CD4-positive, alpha-beta memory T cell (primary cell): Measurements from ENCODE around the gene LAMB1. TPM values are rescaled to one million over a fixed set of nuclear protein-coding genes. Genes with fewer than 3 reads are reported as not detected.
"Not testable (repeated sequence)": the region's sequence is repeated elsewhere in the genome, so short reads cannot be mapped to it uniquely, and the experiment has no call there.

Experiments
- CTCF ChIA-PET: fragments of 350-600 bp; sonication (Branson Sonifier 250); formaldehyde crosslinking; loops from one replicate; lab custom pipeline; 2021; ENCODE audit warnings: inconsistent platforms; ENCODE audit not compliant: partially characterized antibody; lab: Charles Lee
- POLR2A ChIA-PET: fragments of 350-600 bp; sonication (Branson Sonifier 250); formaldehyde crosslinking; loops from one replicate; lab custom pipeline; 2021; ENCODE audit not compliant: partially characterized antibody; lab: Charles Lee
- DNase-seq, 5 donors: peaks; one replicate each; pipeline versions ENCODE4 v3.0.0 to v3.0.0-alpha.2; 2020 to 2022; ENCODE audit warnings: mixed read lengths in 1 of 5
- H3K27ac ChIP-seq: one replicate; pipeline ENCODE4 v1.7.0; 2013; ENCODE audit warnings: low read depth, low read length
- H3K27me3 ChIP-seq: 2 replicates; pipeline ENCODE4 v1.7.0; 2013; ENCODE audit warnings: mild to moderate bottlenecking, low read length, moderate library complexity; ENCODE audit not compliant: insufficient read depth
- H3K36me3 ChIP-seq: 2 replicates; pipeline ENCODE4 v1.7.0; 2013; ENCODE audit warnings: mild to moderate bottlenecking, low read length, moderate library complexity; ENCODE audit not compliant: insufficient read depth
- H3K4me1 ChIP-seq: 2 replicates; pipeline ENCODE4 v1.7.0; 2013; ENCODE audit warnings: mild to moderate bottlenecking, low read length, moderate library complexity; ENCODE audit not compliant: insufficient read depth
- H3K4me3 ChIP-seq, 2 donors: one replicate each; pipeline ENCODE4 v1.7.0; 2013; ENCODE audit warnings: low read length in 2 of 2, mild to moderate bottlenecking in 1 of 2
- H3K9me3 ChIP-seq, 2 donors: one replicate each; pipeline ENCODE4 v1.7.0; 2013; ENCODE audit warnings: low read length in 2 of 2, control low read depth in 1 of 2; ENCODE audit not compliant: control insufficient read depth in 1 of 2
- H3K27ac Mint-ChIP-seq, 7 donors: one replicate each; pipeline ENCODE4 v1.8.0; 2020 to 2021; ENCODE audit warnings: mixed read lengths in 7 of 7, mild to moderate bottlenecking in 6 of 7, inconsistent platforms in 3 of 7, moderate library complexity in 3 of 7
- H3K27me3 Mint-ChIP-seq, 2 donors: one replicate each; pipeline ENCODE4 v1.8.0; 2020 to 2021; ENCODE audit warnings: mixed read lengths in 2 of 2
- H3K36me3 Mint-ChIP-seq, 2 donors: one replicate each; pipeline ENCODE4 v1.8.0; 2020 to 2021; ENCODE audit warnings: mixed read lengths in 2 of 2, inconsistent platforms in 1 of 2, mild to moderate bottlenecking in 1 of 2
- H3K4me1 Mint-ChIP-seq, 4 donors: one replicate each; pipeline ENCODE4 v1.8.0; 2020 to 2021; ENCODE audit warnings: mixed read lengths in 4 of 4, mild to moderate bottlenecking in 1 of 4
- H3K4me3 Mint-ChIP-seq, 8 donors: one replicate each; pipeline ENCODE4 v1.8.0; 2020 to 2021; ENCODE audit warnings: mixed read lengths in 8 of 8, mild to moderate bottlenecking in 7 of 8, moderate library complexity in 6 of 8, inconsistent platforms in 3 of 8
- H3K9me3 Mint-ChIP-seq, 8 donors: one replicate each; pipeline ENCODE4 v1.8.0; 2020 to 2021; ENCODE audit warnings: mixed read lengths in 8 of 8, mild to moderate bottlenecking in 5 of 8, inconsistent platforms in 3 of 8, moderate library complexity in 1 of 8
- intact Hi-C: fragments of 100-400 bp; cut with micrococcal nuclease; formaldehyde crosslinking; loops from one replicate; pipeline ENCODE4 v1.15.1; 2023
- polyA plus RNA-seq, 2 donors: library from polyadenylated mRNA; unstranded; fragments of 300-500 nt; fragmentation: Illumina TruSeq; gene quantifications; one replicate each; pipeline ENCODE4 v1.2.3, GENCODE V29; 2021
- total RNA-seq, 2 experiments: library from RNA; stranded (reverse); gene quantifications; one replicate each; pipeline ENCODE4 v1.2.3, GENCODE V29; 2021

The LAMB1 gene
- total and polyA plus RNA-seq, 4 experiments from 2014 or later: 0.95 TPM; not detected in 3

GRCh38 chr7:108044345-108044744 lies 41.4 kb upstream of the LAMB1 start:
- no peak overlapping the region for H3K4me3 Mint-ChIP-seq
- no peak for DNase-seq
- no peaks in the 10 kb centered on the region for H3K27me3 ChIP-seq
- no peak overlapping the region for H3K4me3 ChIP-seq
- no peaks in the 10 kb centered on the region for H3K36me3 ChIP-seq
- H3K9me3 ChIP-seq: no peaks in the 10 kb centered on the region
- H3K27ac Mint-ChIP-seq: peak overlapping the region in 1 of 7 donors; percentile 37
- no peaks in the 10 kb centered on the region for H3K36me3 Mint-ChIP-seq
- H3K4me1 Mint-ChIP-seq: peaks cover 0 to 4% (median 3%) of the 10 kb centered on the region in 4 donors
- H3K9me3 Mint-ChIP-seq: no peaks in the 10 kb centered on the region
- POLR2A ChIA-PET: no interaction called here
- intact Hi-C loops: no loop called here
- H3K4me1 ChIP-seq: no peaks in the 10 kb centered on the region
- peaks cover 4 to 12% of the 10 kb centered on the region in 2 donors for H3K27me3 Mint-ChIP-seq
- H3K27ac ChIP-seq: no peak overlapping the region
- CTCF ChIA-PET: no interaction called here

DNA sequence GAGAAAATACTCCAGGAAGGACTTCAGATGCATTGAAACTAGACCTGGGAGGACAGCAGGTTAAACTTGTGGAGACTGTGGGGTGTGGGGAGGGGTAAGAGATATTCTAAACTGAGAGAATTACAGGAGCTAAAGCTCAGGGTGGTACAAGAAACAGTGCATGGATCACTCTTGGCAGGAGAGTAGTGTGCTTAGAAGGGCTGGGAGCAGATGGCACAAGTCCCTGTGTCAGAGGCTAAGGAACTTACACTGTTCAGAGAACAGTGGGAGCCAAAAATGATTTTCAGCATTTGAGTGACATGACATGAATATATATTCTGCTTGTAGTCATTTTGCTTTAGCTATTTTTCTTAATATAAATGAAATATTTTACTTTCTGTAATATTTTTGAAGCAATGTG lies 36.0 kb upstream of the LAMB1 start:
- POLR2A ChIA-PET: no interaction called here

GRCh38 chr7:108037741-108038140 lies 34.8 kb upstream of the LAMB1 start:
- H3K4me1 Mint-ChIP-seq: no peaks in the 10 kb centered on the region
- H3K9me3 Mint-ChIP-seq: no peaks in the 10 kb centered on the region
- peaks cover 5 to 14% of the 10 kb centered on the region in 2 donors for H3K27me3 Mint-ChIP-seq
- intact Hi-C loops: no loop called here
- H3K4me3 Mint-ChIP-seq: no peak overlapping the region
- Histone ChIP-seq H3K36me3 (no peaks in the 10 kb centered on the region), H3K27ac (no peak overlapping the region), H3K4me1 (no peaks in the 10 kb centered on the region), H3K27me3 (no peaks in the 10 kb centered on the region), H3K4me3 (no peak overlapping the region), H3K9me3 (no peaks in the 10 kb centered on the region)
- DNase-seq: no peak
- ChIA-PET POLR2A (no interaction called here), CTCF (no interaction called here)
- no peaks in the 10 kb centered on the region for H3K36me3 Mint-ChIP-seq
- H3K27ac Mint-ChIP-seq: no peak overlapping the region

More for the DNA sequence above, 36.0 kb upstream of the LAMB1 start:
- Mint-ChIP-seq H3K27ac (no peak overlapping the region), H3K9me3 (no peaks in the 10 kb centered on the region), H3K4me3 (no peak overlapping the region), H3K4me1 (no peaks in the 10 kb centered on the region), H3K36me3 (no peaks in the 10 kb centered on the region), H3K27me3 (peaks cover 5 to 14% of the 10 kb centered on the region in 2 donors)
- no peak overlapping the region for H3K27ac ChIP-seq
- CTCF ChIA-PET: no interaction called here
- H3K4me1 ChIP-seq: no peaks in the 10 kb centered on the region
- H3K9me3 ChIP-seq: no peaks in the 10 kb centered on the region
- intact Hi-C loops: no loop called here
- DNase-seq: no peak
- no peaks in the 10 kb centered on the region for H3K36me3 ChIP-seq
- H3K27me3 ChIP-seq: no peaks in the 10 kb centered on the region
- H3K4me3 ChIP-seq: no peak overlapping the region

GRCh38 chr7:108037140-108037539 lies 34.2 kb upstream of the LAMB1 start:
- no peaks in the 10 kb centered on the region for H3K36me3 Mint-ChIP-seq
- no peaks in the 10 kb centered on the region for H3K36me3 ChIP-seq
- CTCF ChIA-PET: no interaction called here
- no peak overlapping the region for H3K27ac ChIP-seq
- POLR2A ChIA-PET: no interaction called here
- no peak overlapping the region for H3K4me3 ChIP-seq
- H3K27me3 Mint-ChIP-seq: peaks cover 5 to 13% of the 10 kb centered on the region in 2 donors
- intact Hi-C loops: no loop called here
- H3K4me1 Mint-ChIP-seq: no peaks in the 10 kb centered on the region
- DNase-seq: no peak
- no peak overlapping the region for H3K4me3 Mint-ChIP-seq
- no peak overlapping the region for H3K27ac Mint-ChIP-seq
- H3K9me3 Mint-ChIP-seq: no peaks in the 10 kb centered on the region
- H3K27me3 ChIP-seq: no peaks in the 10 kb centered on the region
- H3K4me1 ChIP-seq: no peaks in the 10 kb centered on the region
- H3K9me3 ChIP-seq: no peaks in the 10 kb centered on the region

GRCh38 chr7:108034586-108034985 lies 31.6 kb upstream of the LAMB1 start:
- H3K36me3 Mint-ChIP-seq: no peaks in the 10 kb centered on the region
- no peak for DNase-seq
- H3K27me3 Mint-ChIP-seq: peaks cover 6 to 7% of the 10 kb centered on the region in 2 donors
- Histone ChIP-seq H3K4me3 (no peak overlapping the region), H3K4me1 (no peaks in the 10 kb centered on the region), H3K36me3 (no peaks in the 10 kb centered on the region), H3K9me3 (no peaks in the 10 kb centered on the region), H3K27me3 (no peaks in the 10 kb centered on the region), H3K27ac (no peak overlapping the region)
- intact Hi-C loops: no loop called here
- POLR2A ChIA-PET: no interaction called here
- no peak overlapping the region for H3K27ac Mint-ChIP-seq
- H3K9me3 Mint-ChIP-seq: no peaks in the 10 kb centered on the region
- no peaks in the 10 kb centered on the region for H3K4me1 Mint-ChIP-seq
- CTCF ChIA-PET: no interaction called here
- H3K4me3 Mint-ChIP-seq: no peak overlapping the region

DNA sequence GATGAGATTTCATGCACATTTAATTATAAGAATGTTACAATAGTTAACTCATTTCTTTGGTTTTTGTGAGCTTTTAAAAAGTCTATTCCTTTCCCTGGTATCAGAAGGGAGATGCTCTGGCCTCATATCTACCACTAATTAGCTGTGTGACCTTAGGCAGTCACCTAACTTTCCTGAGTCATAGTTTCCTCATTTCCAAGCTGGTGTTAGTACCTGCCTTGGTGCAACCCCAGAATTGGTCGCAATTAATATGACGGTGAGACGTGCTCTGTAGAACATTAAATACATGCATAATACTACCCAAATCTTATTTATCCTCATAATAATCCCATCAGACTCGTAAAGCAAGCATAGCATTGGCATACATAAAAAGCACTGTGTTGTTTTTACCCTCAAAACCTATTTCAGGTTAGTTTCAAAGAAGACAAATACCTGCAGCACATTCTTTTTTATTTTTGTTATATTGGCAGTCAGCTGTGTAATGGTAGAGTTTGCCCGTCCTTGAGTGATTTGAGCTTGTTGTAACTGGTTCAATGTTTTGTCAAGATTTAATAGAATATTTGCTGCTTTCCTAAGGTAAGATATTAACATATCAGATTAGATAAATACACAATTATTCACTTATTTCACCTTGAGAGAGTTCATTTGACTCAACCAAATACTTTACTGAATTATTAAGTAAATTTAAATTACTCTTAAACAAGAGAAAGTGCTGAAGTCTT lies 31.0 kb upstream of the LAMB1 start:
- CTCF ChIA-PET: no interaction called here
- POLR2A ChIA-PET: no interaction called here

GRCh38 chr7:108033309-108033708 lies 30.3 kb upstream of the LAMB1 start:
- H3K4me3 Mint-ChIP-seq, H3K9me3 ChIP-seq, POLR2A ChIA-PET, H3K27me3 Mint-ChIP-seq, CTCF ChIA-PET, H3K9me3 Mint-ChIP-seq, H3K4me3 ChIP-seq, H3K27me3 ChIP-seq, H3K36me3 Mint-ChIP-seq, H3K36me3 ChIP-seq, H3K27ac ChIP-seq, DNase-seq, intact Hi-C loops, H3K4me1 Mint-ChIP-seq, H3K4me1 ChIP-seq, H3K27ac Mint-ChIP-seq: not testable (repeated sequence)

More for the DNA sequence above, 31.0 kb upstream of the LAMB1 start:
- no peaks in the 10 kb centered on the region for H3K4me1 ChIP-seq
- Mint-ChIP-seq H3K27me3 (peaks cover 9% of the 10 kb centered on the region in 2 donors), H3K9me3 (no peaks in the 10 kb centered on the region), H3K27ac (no peak overlapping the region), H3K4me1 (no peaks in the 10 kb centered on the region), H3K4me3 (no peak overlapping the region), H3K36me3 (no peaks in the 10 kb centered on the region)
- H3K27ac ChIP-seq: no peak overlapping the region
- intact Hi-C loops: no loop called here
- H3K36me3 ChIP-seq: no peaks in the 10 kb centered on the region
- no peak overlapping the region for H3K4me3 ChIP-seq
- DNase-seq: no peak
- no peaks in the 10 kb centered on the region for H3K27me3 ChIP-seq
- no peaks in the 10 kb centered on the region for H3K9me3 ChIP-seq
